HG03039 (cell line): ENCODE data around the gene EZR.
A peak's percentile ranks its signal among the peaks of the same experiment; 100 is the strongest.

Experiments
- ATAC-seq: cut with Tn5 transposase; IDR thresholded peaks from one replicate; pipeline ENCODE4 v1.9.1; 2021; ENCODE audit warnings: mild to moderate bottlenecking, moderate library complexity; ENCODE audit not compliant: unreplicated experiment

EZR gene

GRCh38 chr6:158819977-158820622 is 932 bp upstream of the EZR start:
- no peak for ATAC-seq

- peak; percentile 26 for ATAC-seq
Measured at GRCh38 chr6:158818581-158819212, 471 bp downstream of the EZR start.

GRCh38 chr6:158817728-158818580 is 1.2 kb downstream of the EZR start:
- peak; percentile 37 for ATAC-seq

GRCh38 chr6:158816803-158817727 is 2.1 kb downstream of the EZR start:
- ATAC-seq, result no peak

GRCh38 chr6:158816329-158816728 is 2.8 kb downstream of the EZR start:
- ATAC-seq, result no peak

- no peak for ATAC-seq
Measured at GRCh38 chr6:158815907-158816306, 3.3 kb downstream of the EZR start.

GRCh38 chr6:158815379-158815724 is 3.8 kb downstream of the EZR start:
- ATAC-seq, result no peak

- no peak for ATAC-seq
Measured at GRCh38 chr6:158813032-158813431, 6.1 kb downstream of the EZR start.

GRCh38 chr6:158812611-158813010 is 6.6 kb downstream of the EZR start:
- ATAC-seq, result no peak

- no peak for ATAC-seq
Measured at GRCh38 chr6:158810155-158811095, 8.7 kb downstream of the EZR start.

- peak; percentile 37 for ATAC-seq
Measured at GRCh38 chr6:158808941-158809678, 10.1 kb downstream of the EZR start.

GRCh38 chr6:158808442-158808833 is 10.7 kb downstream of the EZR start:
- ATAC-seq, result no peak

GRCh38 chr6:158807515-158808441 is 11.4 kb downstream of the EZR start:
- no peak for ATAC-seq

- ATAC-seq, result no peak
Measured at GRCh38 chr6:158805698-158806377, 13.3 kb downstream of the EZR start.

GRCh38 chr6:158804207-158804606 is 15.0 kb downstream of the EZR start:
- ATAC-seq, result no peak

- ATAC-seq, result peak; percentile 52
Measured at GRCh38 chr6:158803733-158804143, 15.4 kb downstream of the EZR start.

GRCh38 chr6:158801655-158802294 is 17.4 kb downstream of the EZR start:
- no peak for ATAC-seq
